ENCODE measurements around the gene PAQR6.

The PAQR6 gene

GRCh38 chr1:156247460-156248322 lies at the start of gene PAQR6:
Gene PAQR6 (minus strand): TSS chr1:156248056. CDS start chr1:156246731, 1,325 bp downstream.
- no peak for DNase-seq

- DNase-seq: peak; percentile 67
Measured at GRCh38 chr1:156295391-156295947, 47.6 kb upstream of the PAQR6 start, which contains the start of gene GLMP. Gene GLMP (minus strand): TSS chr1:156295679. CDS start chr1:156295645, 34 bp downstream.

- DNase-seq: no peak
Measured at GRCh38 chr1:156293895-156294294, 46.0 kb upstream of the PAQR6 start.

- no peak for DNase-seq
Measured at GRCh38 chr1:156293098-156293434, 45.2 kb upstream of the PAQR6 start.

- DNase-seq: peak; percentile 25
Measured at GRCh38 chr1:156291226-156292061, 43.6 kb upstream of the PAQR6 start.

- no peak for DNase-seq
Measured at GRCh38 chr1:156289857-156290256, 42.0 kb upstream of the PAQR6 start.

- DNase-seq: no peak
Measured at GRCh38 chr1:156286061-156286460, 38.2 kb upstream of the PAQR6 start.

GRCh38 chr1:156285437-156285836 lies 37.6 kb upstream of the PAQR6 start:
- DNase-seq: no peak

GRCh38 chr1:156284757-156285156 lies 36.9 kb upstream of the PAQR6 start:
- no peak for DNase-seq

- no peak for DNase-seq
Measured at GRCh38 chr1:156284112-156284511, 36.3 kb upstream of the PAQR6 start, which contains the start of gene TMEM79. Gene TMEM79 (plus strand): TSS chr1:156284325. CDS start chr1:156285227, 902 bp downstream.

GRCh38 chr1:156283521-156283920 lies 35.7 kb upstream of the PAQR6 start:
- no peak for DNase-seq

GRCh38 chr1:156282479-156283222 lies 34.8 kb upstream of the PAQR6 start, which contains the start of gene SMG5:
Gene SMG5 (minus strand): TSS chr1:156282825. CDS start chr1:156282680, 145 bp downstream.
- DNase-seq: peak; percentile 98

GRCh38 chr1:156281693-156282478 lies 34.0 kb upstream of the PAQR6 start:
- peak; percentile 16 for DNase-seq

GRCh38 chr1:156281281-156281680 lies 33.4 kb upstream of the PAQR6 start:
- DNase-seq: peak; percentile 29

- no peak for DNase-seq
Measured at GRCh38 chr1:156279837-156280236, 32.0 kb upstream of the PAQR6 start.

- DNase-seq: no peak
Measured at GRCh38 chr1:156276966-156277381, 29.1 kb upstream of the PAQR6 start.

GRCh38 chr1:156276532-156276931 lies 28.7 kb upstream of the PAQR6 start:
- DNase-seq: no peak

GRCh38 chr1:156270314-156270713 lies 22.5 kb upstream of the PAQR6 start:
- DNase-seq: no peak

- no peak for DNase-seq
Measured at GRCh38 chr1:156268336-156268735, 20.5 kb upstream of the PAQR6 start.

- DNase-seq: no peak
Measured at GRCh38 chr1:156266051-156266450, 18.2 kb upstream of the PAQR6 start.

- no peak for DNase-seq
Measured at GRCh38 chr1:156263288-156263655, 15.4 kb upstream of the PAQR6 start.

Measured in CD4-positive, alpha-beta T cell treated with Interleukin-17A for 1 hour (primary cell).